Cardiac muscle cell (in vitro differentiated cells and primary cell): ENCODE measurements around the gene BTG4. TPM values are rescaled to one million over a fixed set of nuclear protein-coding genes. Genes with fewer than 3 reads are reported as not detected.

Source experiments
- DNase-seq, 2 donors: peaks; one replicate each; pipeline versions ENCODE4 v3.0.0 to v3.0.0-alpha.2; 2010 to 2017; ENCODE audit warnings: low read depth in 1 of 2, low spot score in 1 of 2
- H3K27ac ChIP-seq: fragments of 200-600 bp; sonication (generic); 2 replicates; pipeline ENCODE4 v1.5.1; 2016
- H3K27me3 ChIP-seq: fragments of 200-600 bp; sonication (generic); 2 replicates; pipeline ENCODE4 v1.6.0; 2016; ENCODE audit warnings: control low read depth
- H3K36me3 ChIP-seq: fragments of 200-600 bp; sonication (generic); 2 replicates; pipeline ENCODE4 v1.5.1; 2016; ENCODE audit warnings: control low read depth
- H3K4me1 ChIP-seq: fragments of 200-600 bp; sonication (generic); 2 replicates; pipeline ENCODE4 v1.8.1; 2017; ENCODE audit warnings: low read depth, mild to moderate bottlenecking, mixed run types
- H3K4me3 ChIP-seq: fragments of 200-600 bp; sonication (generic); 2 replicates; pipeline ENCODE4 v1.5.1; 2016; ENCODE audit warnings: mild to moderate bottlenecking
- H3K9me3 ChIP-seq: fragments of 200-600 bp; sonication (generic); 2 replicates; pipeline ENCODE4 v1.5.1; 2017; ENCODE audit warnings: low read depth, mild to moderate bottlenecking, control low read depth
- CTCF ChIP-seq: IDR thresholded peaks from 2 replicates; pipeline ENCODE4 v1.5.1; 2012; ENCODE audit warnings: low read depth, mild to moderate bottlenecking, low read length
- polyA plus RNA-seq: library from polyadenylated mRNA; unstranded; fragments of >200 nt; fragmentation: Nextera tagmentation; extraction: Ambion mirVana; gene quantifications from 2 replicates; pipeline ENCODE4 v1.2.1, GENCODE V29; 2016
- total RNA-seq: library from RNA; depleted of rRNA; stranded (reverse); fragments of >200 nt; gene quantifications from 2 replicates; pipeline ENCODE4 v1.2.3, GENCODE V29; 2016

BTG4 gene
- total and polyA plus RNA-seq, 2 experiments from 2014 or later: not detected

DNA sequence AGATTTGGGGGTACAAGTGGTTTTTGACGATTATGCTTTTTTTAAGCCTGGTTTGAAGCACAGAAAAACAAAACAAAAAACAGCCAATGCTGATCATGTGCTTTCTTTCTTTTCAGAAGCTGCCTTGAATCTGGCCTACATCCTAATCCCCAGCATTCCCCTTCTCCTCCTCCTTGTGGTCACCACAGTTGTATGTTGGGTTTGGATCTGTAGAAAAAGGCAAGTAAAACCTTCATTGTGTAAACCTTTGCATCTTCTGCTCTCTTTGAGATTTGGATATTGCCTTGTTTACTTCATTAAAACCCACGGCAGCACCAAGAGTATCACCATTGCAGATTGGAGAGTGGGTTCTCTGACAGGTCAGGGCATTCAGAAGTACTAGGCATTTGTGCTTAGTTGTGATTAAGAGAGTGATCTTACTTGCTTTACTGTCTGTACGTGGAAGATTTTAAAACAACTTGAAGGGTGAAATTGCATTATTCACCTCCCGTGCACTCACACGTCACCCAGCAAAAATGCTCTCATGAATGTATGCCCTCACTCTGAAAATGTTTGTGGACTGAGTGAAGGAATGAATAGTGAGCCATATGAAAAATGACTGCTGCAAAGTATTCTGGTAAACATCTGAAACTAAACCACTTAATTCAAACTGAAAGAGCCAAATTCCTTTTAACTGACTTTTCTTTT is 45.4 kb upstream of the BTG4 start:
- TF ChIP-seq CTCF: no peak
- Histone ChIP-seq H3K27me3 (no peaks in the 10 kb centered on the region), H3K9me3 (no peaks in the 10 kb centered on the region), H3K4me1 (no peaks in the 10 kb centered on the region), H3K27ac (no peak overlapping the region), H3K4me3 (no peak overlapping the region), H3K36me3 (no peaks in the 10 kb centered on the region)
- DNase-seq: peak in 1 of 2 donors; percentile 61

- Histone ChIP-seq H3K36me3 (no peaks in the 10 kb centered on the region), H3K4me1 (no peaks in the 10 kb centered on the region), H3K4me3 (no peak overlapping the region), H3K27ac (no peak overlapping the region), H3K27me3 (no peaks in the 10 kb centered on the region), H3K9me3 (no peaks in the 10 kb centered on the region)
- no peak for DNase-seq
- TF ChIP-seq CTCF: no peak
These were observed 43.1 kb upstream of the BTG4 start for GRCh38 chr11:111555255-111555654.

GRCh38 chr11:111554532-111554931 is 42.3 kb upstream of the BTG4 start:
- DNase-seq: no peak
- Histone ChIP-seq H3K9me3 (no peaks in the 10 kb centered on the region), H3K27ac (no peak overlapping the region), H3K36me3 (no peaks in the 10 kb centered on the region), H3K27me3 (no peaks in the 10 kb centered on the region), H3K4me1 (peaks cover 3% of the 10 kb centered on the region), H3K4me3 (no peak overlapping the region)
- TF ChIP-seq CTCF: no peak

DNA sequence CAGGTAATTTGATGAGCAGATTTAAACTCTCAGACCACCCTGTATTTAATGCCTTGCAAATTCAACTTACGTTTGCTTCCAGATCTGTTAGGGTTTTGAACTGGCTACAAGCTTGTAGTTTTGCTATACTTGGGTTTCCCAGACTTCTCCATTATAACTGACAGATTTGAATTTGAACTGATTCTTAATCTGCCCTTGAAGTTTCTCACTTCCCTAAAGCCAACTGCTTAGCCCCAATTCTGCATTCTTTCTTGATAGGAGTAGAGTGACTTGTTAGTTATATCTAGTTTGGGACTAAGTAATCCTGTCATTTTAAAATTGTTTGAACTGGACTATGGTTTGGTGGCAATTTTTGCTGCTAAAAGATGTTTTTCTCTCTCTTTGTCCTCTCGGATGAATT is 38.1 kb upstream of the BTG4 start:
- no peaks in the 10 kb centered on the region for H3K36me3 ChIP-seq
- no peak overlapping the region for H3K27ac ChIP-seq
- H3K27me3 ChIP-seq: no peaks in the 10 kb centered on the region
- TF ChIP-seq CTCF: no peak
- no peak overlapping the region for H3K4me3 ChIP-seq
- DNase-seq: no peak
- H3K9me3 ChIP-seq: no peaks in the 10 kb centered on the region
- H3K4me1 ChIP-seq: peaks cover 17% of the 10 kb centered on the region

GRCh38 chr11:111549869-111550203 is 37.6 kb upstream of the BTG4 start:
- H3K27ac ChIP-seq: no peak overlapping the region
- no peak for TF ChIP-seq CTCF
- H3K27me3 ChIP-seq: no peaks in the 10 kb centered on the region
- DNase-seq: no peak
- H3K9me3 ChIP-seq: no peaks in the 10 kb centered on the region
- H3K36me3 ChIP-seq: no peaks in the 10 kb centered on the region
- H3K4me1 ChIP-seq: peaks cover 17% of the 10 kb centered on the region
- H3K4me3 ChIP-seq: no peak overlapping the region
